Motor neuron (in vitro differentiated cells): Measurements from ENCODE around the gene ASPA. TPM values are rescaled to one million over a fixed set of nuclear protein-coding genes. Genes with fewer than 3 reads are reported as not detected.

ENCODE experiments used
- ATAC-seq, 8 experiments: fragments of 200-7000 bp; cut with Tn5 transposase; replicated peaks in 6 of 8; 2 replicates each; pipeline ENCODE4 v1.8.0; 2021; ENCODE audit warnings: mild to moderate bottlenecking in 8 of 8, moderate library complexity in 8 of 8
- H3K27ac ChIP-seq, 2 donors: fragments of 250-450 bp; sonication (Bioruptor Pico); 2 replicates each; pipeline ENCODE4 v1.9.0; 2021; ENCODE audit warnings: antibody characterized with exemption in 2 of 2, mild to moderate bottlenecking in 2 of 2, moderate library complexity in 1 of 2
- H3K4me1 ChIP-seq, 2 donors: fragments of 250-450 bp; sonication (Bioruptor Pico); replicated peaks in 1 of 2; 2 replicates each; pipeline ENCODE4 v1.6.1; 2021; ENCODE audit warnings: antibody characterized with exemption in 2 of 2, mild to moderate bottlenecking in 2 of 2, moderate library complexity in 1 of 2
- H3K4me3 ChIP-seq, 5 donors: fragments of 250-450 bp; sonication (Bioruptor Pico); 2 replicates each; pipeline ENCODE4 v1.9.0; 2021; ENCODE audit warnings: antibody characterized with exemption in 5 of 5, mild to moderate bottlenecking in 5 of 5, moderate library complexity in 4 of 5
- WGBS, 10 experiments: fragments of 450-650 bp; shearing (Covaris generic); methylation state at CpG; one replicate each; pipeline ENCODE4 v1.0.0; 2022; 5-methylcytosine and 5-hydroxymethylcytosine counted together
- in situ Hi-C, 9 experiments: fragments of 400-800 bp; cut with MboI; loops; one replicate each; pipeline ENCODE4 v1.15.0; 2021; ENCODE audit warnings: low sequenced_read_pairs in 9 of 9, low pct_unique_long_range_greater_than_20kb in 2 of 9; ENCODE audit not compliant: unreplicated experiment in 9 of 9
- total RNA-seq, 8 experiments: library from RNA; unstranded; fragments of 300-600 nt; gene quantifications; 2 replicates each; pipeline versions ENCODE4 v1.2.3 to v1.2.4, GENCODE V29; 2022

ASPA gene
- total RNA-seq, 8 experiments from 2014 or later: 0.05 to 35.9 (median 0.46) TPM; not detected in 2

DNA sequence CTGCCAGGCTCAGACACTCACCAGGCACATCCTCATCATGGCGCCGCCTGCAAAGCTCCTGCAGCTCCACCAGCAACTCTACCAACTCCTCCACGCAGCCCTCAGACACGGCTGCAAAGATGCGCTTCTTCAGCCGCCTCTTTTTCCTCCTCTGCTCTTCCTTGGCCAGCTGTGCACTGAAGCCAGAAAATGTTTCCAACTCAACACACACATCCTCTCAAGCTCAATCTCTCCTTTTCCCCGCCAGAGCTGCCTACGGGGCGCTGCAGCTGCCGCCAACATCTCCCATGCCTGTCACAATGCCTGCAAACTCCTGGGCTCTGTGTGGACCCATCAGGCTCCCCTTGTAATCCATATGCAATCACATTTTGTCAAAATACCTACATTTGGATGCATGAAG, 67.7 kb downstream of the ASPA start:
- in situ Hi-C loops: no loop called here
- ATAC-seq: no peak
- no peak overlapping the region for H3K27ac ChIP-seq
- H3K4me1 ChIP-seq: no peaks in the 10 kb centered on the region
- no peak overlapping the region for H3K4me3 ChIP-seq
- WGBS, 10 experiments: 64 to 92% (median 80%) methylated on average over 2 to 9 of the region's 10 CpGs; no CpG with 5 or more reads in 4 of the 10 experiments

DNA sequence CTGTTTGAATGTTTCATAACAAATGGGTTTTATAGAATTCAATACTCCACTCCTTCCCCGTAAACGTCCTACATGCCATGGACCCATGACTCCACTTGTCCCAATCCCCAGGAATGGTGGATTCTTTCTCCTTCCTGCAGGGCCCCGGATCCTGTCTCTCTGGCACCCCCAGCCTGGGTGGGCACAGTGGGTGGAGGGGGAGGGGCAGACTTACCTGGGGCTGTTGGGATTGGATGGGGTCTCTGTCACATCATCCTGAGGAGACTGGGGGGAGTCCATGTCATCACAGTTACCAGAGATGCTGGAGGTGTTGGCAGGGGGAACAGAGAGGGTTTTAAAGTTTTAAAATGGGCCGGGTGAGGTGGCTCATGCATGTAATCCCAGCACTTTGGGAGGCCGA, 68.6 kb downstream of the ASPA start:
- WGBS, 10 experiments: 56 to 100% (median 90%) methylated on average over 1 to 5 of the region's 5 CpGs; no CpG with 5 or more reads in 3 of the 10 experiments
- ATAC-seq: no peak
- no peak overlapping the region for H3K4me3 ChIP-seq
- H3K4me1 ChIP-seq: no peaks in the 10 kb centered on the region
- H3K27ac ChIP-seq: no peak overlapping the region
- in situ Hi-C loops: no loop called here

DNA sequence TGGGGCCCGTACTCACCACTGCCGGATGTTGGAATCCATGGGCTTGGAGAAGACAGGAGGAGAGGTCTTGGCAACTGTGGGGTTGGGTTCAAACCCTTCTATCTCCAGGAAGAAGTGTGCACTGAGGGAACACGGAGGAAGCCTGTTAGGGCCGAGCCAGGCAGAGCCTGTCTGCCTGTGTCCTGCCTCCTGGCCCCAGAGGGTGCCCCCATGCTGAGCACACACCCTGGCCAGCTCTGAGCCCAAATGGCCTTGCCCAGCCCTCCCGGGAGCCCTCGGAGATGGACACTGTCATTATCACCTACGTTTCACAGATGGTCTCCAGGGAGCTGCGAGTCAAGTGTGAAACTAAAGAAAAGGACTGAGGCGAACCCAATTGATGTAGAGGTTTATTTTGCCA, 69.4 kb downstream of the ASPA start:
- WGBS, 10 experiments: 13 to 100% (median 40%) methylated on average over 1 to 4 of the region's 9 CpGs; no CpG with 5 or more reads in 3 of the 10 experiments
- no peak overlapping the region for H3K27ac ChIP-seq
- in situ Hi-C loops: no loop called here
- no peaks in the 10 kb centered on the region for H3K4me1 ChIP-seq
- H3K4me3 ChIP-seq: no peak overlapping the region
- ATAC-seq: peak in 1 of 8 experiments; percentile 31

GRCh38 chr17:3546521-3546920, 70.7 kb downstream of the ASPA start:
- in situ Hi-C loops: no loop called here
- ATAC-seq: no peak
- WGBS, 10 experiments: 79 to 100% (median 100%) methylated on average over 1 to 3 of the region's 5 CpGs; no CpG with 5 or more reads in 5 of the 10 experiments
- H3K27ac ChIP-seq: no peak overlapping the region
- no peak overlapping the region for H3K4me3 ChIP-seq
- no peaks in the 10 kb centered on the region for H3K4me1 ChIP-seq

DNA sequence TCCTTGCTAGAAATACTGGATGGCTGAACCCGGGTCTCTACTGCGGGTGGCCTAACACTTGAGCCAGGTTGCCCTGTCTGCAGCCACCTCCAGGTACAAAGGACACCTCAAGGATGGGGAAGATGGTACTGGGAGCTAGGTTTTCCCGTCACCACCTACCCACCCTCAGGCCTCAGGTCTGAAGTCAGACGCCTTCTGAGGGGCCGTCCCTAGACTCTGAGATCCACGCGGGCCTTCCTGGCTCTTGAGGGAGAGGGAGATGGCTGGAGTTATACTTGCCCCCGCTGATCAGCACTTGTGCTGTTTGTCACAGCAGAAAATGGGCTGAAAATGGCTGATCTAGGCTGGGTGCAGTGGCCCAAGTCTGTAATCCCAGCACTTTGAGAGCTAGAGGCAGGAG, 71.2 kb downstream of the ASPA start:
- ATAC-seq: no peak
- Histone ChIP-seq H3K4me3 (no peak overlapping the region), H3K27ac (no peak overlapping the region), H3K4me1 (no peaks in the 10 kb centered on the region)
- in situ Hi-C loops: no loop called here
- 80 to 95% (median 86%) methylated on average over 1 to 4 of the region's 8 CpGs; no CpG with 5 or more reads in 6 of the 10 experiments for WGBS, 10 experiments

DNA sequence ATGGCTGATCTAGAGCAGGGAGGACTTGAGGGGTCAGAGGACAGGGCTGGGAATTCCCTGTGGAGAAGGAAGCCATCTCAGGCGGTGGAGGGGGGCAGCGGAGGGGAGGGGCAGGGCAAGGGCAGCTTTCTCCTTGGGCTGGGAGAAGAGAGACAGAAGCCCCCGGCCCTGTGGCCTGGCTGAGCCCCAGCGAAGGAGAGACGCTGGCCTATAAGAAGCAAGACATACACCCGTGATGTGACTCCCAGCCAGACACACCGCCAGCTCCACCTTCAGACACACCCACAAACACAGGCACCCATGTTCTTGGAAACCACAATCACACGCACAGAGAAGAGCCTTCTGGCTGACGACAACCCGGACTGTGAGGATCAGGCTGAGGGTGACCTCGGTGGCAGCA, 71.8 kb downstream of the ASPA start:
- no peak overlapping the region for H3K4me3 ChIP-seq
- no peak for ATAC-seq
- H3K27ac ChIP-seq: no peak overlapping the region
- WGBS, 10 experiments: 66 to 80% (median 67%) methylated on average over 1 to 3 of the region's 11 CpGs; no CpG with 5 or more reads in 7 of the 10 experiments
- in situ Hi-C loops: no loop called here
- no peaks in the 10 kb centered on the region for H3K4me1 ChIP-seq

DNA sequence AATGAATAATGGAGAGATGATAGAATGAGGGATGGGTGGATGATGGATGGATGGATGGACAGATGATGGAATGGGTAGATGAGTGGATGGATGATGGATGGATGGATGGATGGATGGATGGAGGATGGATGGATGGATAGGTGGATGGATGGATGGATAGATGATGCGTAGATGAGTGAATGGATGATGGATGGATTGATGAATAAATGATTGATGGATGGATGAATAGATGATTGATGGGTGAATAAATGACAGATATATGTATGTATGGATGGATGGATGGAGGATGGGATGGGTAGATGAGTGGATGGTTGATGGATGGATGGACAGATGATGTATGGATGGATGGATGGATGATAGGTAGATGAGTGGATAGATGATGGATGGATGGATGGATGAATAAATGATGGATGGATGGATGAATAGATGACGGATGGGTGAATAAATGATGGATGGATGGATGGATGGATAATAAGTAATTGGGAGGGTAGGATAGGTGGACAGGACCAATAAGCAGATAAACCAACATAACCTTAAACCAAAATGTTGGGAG, 73.9 kb downstream of the ASPA start:
- in situ Hi-C loops: loop anchor here in 2 of 9 experiments (25.0 kb wide), 2 partner anchors 87 to 113 kb away; partner anchors contain the start of genes EMC6 (in 1 of the 2), SPATA22 (in 1 of the 2) and TAX1BP3 (in 1 of the 2)
- H3K4me3 ChIP-seq: no peak overlapping the region
- no peak for ATAC-seq
- no peaks in the 10 kb centered on the region for H3K4me1 ChIP-seq
- WGBS, 10 experiments: 72 to 92% (median 88%) methylated on average over 1 to 2 of the region's 2 CpGs
- H3K27ac ChIP-seq: no peak overlapping the region

GRCh38 chr17:3551189-3551588, 75.4 kb downstream of the ASPA start:
- no peak overlapping the region for H3K4me3 ChIP-seq
- no peak overlapping the region for H3K27ac ChIP-seq
- WGBS, 10 experiments: 60 to 100% (median 92%) methylated on average over 1 to 3 of the region's 6 CpGs; no CpG with 5 or more reads in 6 of the 10 experiments
- in situ Hi-C loops: loop anchor here in 2 of 9 experiments (25.0 kb wide), 2 partner anchors 89 to 111 kb away; partner anchors contain the start of genes EMC6 (in 1 of the 2), SPATA22 (in 1 of the 2) and TAX1BP3 (in 1 of the 2)
- no peaks in the 10 kb centered on the region for H3K4me1 ChIP-seq
- ATAC-seq: peak in 1 of 8 experiments; percentile 50

GRCh38 chr17:3552916-3553315, 77.1 kb downstream of the ASPA start:
- in situ Hi-C loops: loop anchor here in 2 of 9 experiments (25.0 kb wide), 2 partner anchors 91 to 109 kb away; partner anchors contain the start of genes EMC6 (in 1 of the 2), SPATA22 (in 1 of the 2) and TAX1BP3 (in 1 of the 2)
- no peak for ATAC-seq
- no peak overlapping the region for H3K4me3 ChIP-seq
- 70 to 100% (median 83%) methylated on average over 1 to 6 of the region's 7 CpGs; no CpG with 5 or more reads in 5 of the 10 experiments for WGBS, 10 experiments
- peaks cover 0 to 5% of the 10 kb centered on the region in 2 donors for H3K4me1 ChIP-seq
- no peak overlapping the region for H3K27ac ChIP-seq

Other genes with a start within 250 kb of the ASPA start
- gene OR3A1, start 177.6 kb upstream of the ASPA start, total RNA-seq: under 1 TPM in 1 of 8 experiments, not detected in 7; 0.21 TPM
- gene OR3A2, start 89.7 kb upstream of the ASPA start, total RNA-seq: 1 to 10 TPM in 1 of 8 experiments, under 1 TPM in 2, not detected in 5; 0.46 to 1.1 (median 0.62) TPM
- gene OR1E1, start 77.6 kb upstream of the ASPA start, total RNA-seq: under 1 TPM in 3 of 8 experiments, not detected in 5; 0.25 to 0.33 (median 0.27) TPM
- gene OR3A3, start 64.6 kb upstream of the ASPA start, total RNA-seq: under 1 TPM in 5 of 8 experiments, not detected in 3; 0.10 to 0.47 (median 0.14) TPM
- 1 to 10 TPM in 1 of 8 experiments, not detected in 7; 1.2 TPM for gene OR1E2, start 42.2 kb upstream of the ASPA start, total RNA-seq
- 1 to 10 TPM in 1 of 8 experiments, under 1 TPM in 3, not detected in 4; 0.19 to 1.7 (median 0.72) TPM for gene SPATA22, start 4.2 kb upstream of the ASPA start, total RNA-seq
- 1 to 10 TPM in 5 of 8 experiments, under 1 TPM in 3; 0.11 to 3.2 (median 1.2) TPM for gene TRPV3, start 81.8 kb downstream of the ASPA start, total RNA-seq
- 1 to 10 TPM; 2.2 to 6.3 (median 2.8) TPM for gene TRPV1, start 133.4 kb downstream of the ASPA start, total RNA-seq
- gene SHPK, start 160.3 kb downstream of the ASPA start, total RNA-seq: 10 to 100 TPM in 2 of 8 experiments, 1 to 10 TPM in 6; 6.1 to 14.4 (median 7.0) TPM
- 10 to 100 TPM in 5 of 8 experiments, 1 to 10 TPM in 3; 3.0 to 16.6 (median 10.9) TPM for gene CTNS, start 160.8 kb downstream of the ASPA start, total RNA-seq
- gene TAX1BP3, start 192.6 kb downstream of the ASPA start, total RNA-seq: 100 to 1,000 TPM in 2 of 8 experiments, 10 to 100 TPM in 6; 19.2 to 314 (median 43.5) TPM
- gene EMC6, start 192.8 kb downstream of the ASPA start, total RNA-seq: 10 to 100 TPM; 21.1 to 60.8 (median 38.2) TPM
- gene P2RX5, start 220.2 kb downstream of the ASPA start, total RNA-seq: 10 to 100 TPM in 2 of 8 experiments, 1 to 10 TPM in 4, under 1 TPM in 2; 0.88 to 20.9 (median 1.3) TPM
- 1 to 10 TPM in 4 of 8 experiments, under 1 TPM in 4; 0.43 to 8.5 (median 1.2) TPM for gene HASPIN, start 247.9 kb downstream of the ASPA start, total RNA-seq